Natural killer cell (primary cell): ENCODE data around the gene LACTBL1. TPM values are rescaled to one million over a fixed set of nuclear protein-coding genes. Genes with fewer than 3 reads are reported as not detected.

Experiments
- ATAC-seq, 3 donors: fragments of 150-1000 bp in 2 of 3; fragments of 200-7000 bp in 1 of 3; cut with Tn5 transposase; 1 replicate in 1 of 3; 2 replicates in 2 of 3; pipeline ENCODE4 v1.10.0; 2021; ENCODE audit warnings: mild to moderate bottlenecking in 2 of 3, moderate library complexity in 2 of 3
- DNase-seq, 2 donors: peaks; one replicate each; pipeline versions ENCODE4 v3.0.0 to v3.0.0-alpha.2; 2013 to 2021; ENCODE audit warnings: mixed read lengths in 1 of 2
- H3K27ac ChIP-seq: one replicate; pipeline ENCODE4 v1.5.1; 2013; ENCODE audit warnings: mild to moderate bottlenecking, low read length
- H3K27me3 ChIP-seq: one replicate; pipeline ENCODE4 v1.6.1; 2013; ENCODE audit warnings: low read length; ENCODE audit not compliant: control insufficient read depth, insufficient read depth
- H3K36me3 ChIP-seq: one replicate; pipeline ENCODE4 v1.6.1; 2013; ENCODE audit warnings: low read length; ENCODE audit not compliant: control insufficient read depth, insufficient read depth
- H3K4me1 ChIP-seq: one replicate; pipeline ENCODE4 v1.6.1; 2013; ENCODE audit warnings: low read length; ENCODE audit not compliant: control insufficient read depth, insufficient read depth
- H3K4me3 ChIP-seq: one replicate; pipeline ENCODE4 v1.5.1; 2013; ENCODE audit warnings: low read length
- H3K9me3 ChIP-seq: one replicate; pipeline ENCODE4 v1.6.1; 2013; ENCODE audit warnings: low read length; ENCODE audit not compliant: control insufficient read depth, insufficient read depth
- H3K27ac Mint-ChIP-seq, 2 donors: one replicate each; pipeline ENCODE4 v1.8.0; 2022; ENCODE audit warnings: mild to moderate bottlenecking in 2 of 2, mixed read lengths in 2 of 2, moderate library complexity in 1 of 2
- H3K27me3 Mint-ChIP-seq, 2 donors: one replicate each; pipeline ENCODE4 v1.8.0; 2022; ENCODE audit warnings: low read depth in 2 of 2, mixed read lengths in 2 of 2
- H3K36me3 Mint-ChIP-seq: one replicate; pipeline ENCODE4 v1.8.0; 2022; ENCODE audit warnings: mixed read lengths
- H3K4me1 Mint-ChIP-seq, 2 donors: one replicate each; pipeline ENCODE4 v1.8.0; 2022; ENCODE audit warnings: mixed read lengths in 2 of 2
- H3K4me3 Mint-ChIP-seq: one replicate; pipeline ENCODE4 v1.8.0; 2022; ENCODE audit warnings: mild to moderate bottlenecking, moderate library complexity, mixed read lengths
- H3K9me3 Mint-ChIP-seq, 2 donors: one replicate each; pipeline ENCODE4 v1.8.0; 2022; ENCODE audit warnings: mixed read lengths in 2 of 2
- CTCF ChIP-seq: fragments of 200-600 bp; IDR thresholded peaks from one replicate; pipeline ENCODE4 v1.8.0; 2022; ENCODE audit warnings: antibody characterized with exemption
- WGBS: methylation state at CpG from one replicate; pipeline ENCODE4 v1.1.7; 2013; ENCODE audit warnings: missing lambda C conversion rate; ENCODE audit not compliant: insufficient coverage; 5-methylcytosine and 5-hydroxymethylcytosine counted together
- intact Hi-C: fragments of 100-400 bp; cut with micrococcal nuclease; formaldehyde crosslinking; loops from one replicate; pipeline ENCODE4 v1.14.2; 2022
- total RNA-seq, 4 donors: library from RNA; stranded (reverse); fragments of 120-200 nt in 1 of 4; gene quantifications; one replicate each; pipeline versions ENCODE4 v1.2.3 to v1.2.4, GENCODE V29; 2013 to 2022

Gene LACTBL1
- total RNA-seq, 3 donors from 2014 or later (not counting 1 experiment from before 2014, with no cell fraction given), result not detected

GRCh38 chr1:22903113-22903512, 69.6 kb downstream of the LACTBL1 start:
- 89% methylated on average over 3 of the region's 3 CpGs for WGBS
- Mint-ChIP-seq H3K9me3 (no peaks in the 10 kb centered on the region), H3K4me1 (no peaks in the 10 kb centered on the region), H3K27ac (no peak overlapping the region), H3K27me3 (peaks cover 7 to 19% of the 10 kb centered on the region in 2 donors), H3K4me3 (no peak overlapping the region), H3K36me3 (no peaks in the 10 kb centered on the region)
- DNase-seq (no peak), ATAC-seq (no peak)
- H3K4me1 ChIP-seq, result no peaks in the 10 kb centered on the region
- no peaks in the 10 kb centered on the region for H3K27me3 ChIP-seq
- no peaks in the 10 kb centered on the region for H3K36me3 ChIP-seq
- H3K27ac ChIP-seq, result no peak overlapping the region
- intact Hi-C loops, result no loop called here
- no peak overlapping the region for H3K4me3 ChIP-seq
- no peaks in the 10 kb centered on the region for H3K9me3 ChIP-seq
- TF ChIP-seq CTCF, result no peak

Other genes with a start within 250 kb of the LACTBL1 start
- not detected for gene TEX46, start 43.0 kb upstream of the LACTBL1 start, total RNA-seq
- 10 to 100 TPM; 33.0 to 45.4 (median 43.8) TPM for gene KDM1A, start 46.6 kb upstream of the LACTBL1 start, total RNA-seq
- 10 to 100 TPM; 37.0 to 49.4 (median 39.6) TPM for gene LUZP1, start 196.0 kb upstream of the LACTBL1 start, total RNA-seq
- gene HTR1D, start 244.6 kb upstream of the LACTBL1 start, total RNA-seq, result not detected